PC-9 (cell line): ENCODE results near the gene FTO. TPM values are rescaled to one million over a fixed set of nuclear protein-coding genes. Genes with fewer than 3 reads are reported as not detected.
A peak's percentile ranks its signal among the peaks of the same experiment; 100 is the strongest.

Experiments used
- BruUV-seq: library from RNA; stranded (reverse); fragments of 400-500 nt; replicated peaks from 2 replicates; lab custom pipeline; 2021; lab: Mats Ljungman, UMichigan
- CTCF ChIA-PET: fragments of 300-600 bp; sonication (Branson Sonifier 250); formaldehyde crosslinking; loops from one replicate; lab custom pipeline; 2022; ENCODE audit warnings: antibody characterized with exemption; lab: Charles Lee
- POLR2A ChIA-PET: fragments of 300-600 bp; sonication (Branson Sonifier 250); formaldehyde crosslinking; loops from one replicate; lab custom pipeline; 2022; ENCODE audit warnings: antibody characterized with exemption; ENCODE audit not compliant: unreplicated experiment; lab: Charles Lee
- DNase-seq, 2 experiments: peaks; one replicate each; pipeline versions ENCODE4 v3.0.0 to v3.0.0-alpha.2; 2015 to 2022; ENCODE audit warnings: mixed read lengths in 1 of 2
- H2AFZ ChIP-seq: fragments of 200-600 bp; sonication (generic); 2 replicates; pipeline ENCODE4 v1.8.1; 2017; ENCODE audit warnings: antibody characterized with exemption
- H3F3A ChIP-seq: fragments of 200-600 bp; sonication (generic); 2 replicates; pipeline ENCODE4 v1.8.1; 2017; ENCODE audit warnings: antibody characterized with exemption, mild to moderate bottlenecking, low read depth; ENCODE audit not compliant: insufficient read depth
- H3K27ac ChIP-seq: fragments of 200-600 bp; sonication (generic); 2 replicates; pipeline ENCODE4 v1.6.1; 2016; ENCODE audit warnings: mixed run types
- H3K27me3 ChIP-seq: fragments of 200-600 bp; sonication (generic); 2 replicates; pipeline ENCODE4 v1.6.1; 2016; ENCODE audit warnings: low read depth, mixed run types; ENCODE audit not compliant: insufficient read depth
- H3K36me3 ChIP-seq: fragments of 200-600 bp; sonication (generic); 2 replicates; pipeline ENCODE4 v1.6.1; 2016; ENCODE audit warnings: low read depth, mixed run types
- H3K4me1 ChIP-seq: fragments of 200-600 bp; sonication (generic); replicated peaks from 2 replicates; pipeline ENCODE4 v1.6.1; 2016; ENCODE audit warnings: mixed run types; ENCODE audit not compliant: insufficient read depth
- H3K4me2 ChIP-seq: fragments of 200-600 bp; sonication (generic); 2 replicates; pipeline ENCODE4 v1.6.1; 2017; ENCODE audit warnings: mixed run types
- H3K4me3 ChIP-seq: fragments of 200-600 bp; sonication (generic); 2 replicates; pipeline ENCODE4 v1.6.1; 2016; ENCODE audit warnings: mixed run types
- H3K79me2 ChIP-seq: fragments of 200-600 bp; sonication (generic); 2 replicates; pipeline ENCODE4 v1.6.1; 2017; ENCODE audit warnings: low read depth, mixed run types
- H3K9me2 ChIP-seq: fragments of 200-600 bp; sonication (generic); 2 replicates; pipeline ENCODE4 v1.8.1; 2017; ENCODE audit warnings: mild to moderate bottlenecking; ENCODE audit not compliant: insufficient read depth
- H3K9me3 ChIP-seq: fragments of 200-600 bp; sonication (generic); 2 replicates; pipeline ENCODE4 v1.8.1; 2016; ENCODE audit warnings: low read depth; ENCODE audit not compliant: insufficient read depth
- H4K20me1 ChIP-seq: fragments of 200-600 bp; sonication (generic); 2 replicates; pipeline ENCODE4 v1.8.1; 2017; ENCODE audit not compliant: insufficient read depth
- EZH2 ChIP-seq: fragments of 200-600 bp; sonication (generic); IDR thresholded peaks from 2 replicates; pipeline ENCODE4 v1.8.0; 2017; ENCODE audit warnings: antibody characterized with exemption, low read depth
- intact Hi-C: fragments of 100-400 bp; cut with micrococcal nuclease; formaldehyde crosslinking; loops from one replicate; pipeline ENCODE4 v1.10.0; 2022; ENCODE audit not compliant: unreplicated experiment
- total RNA-seq: library from RNA; stranded (reverse); gene quantifications from 2 replicates; pipeline ENCODE4 v1.2.3, GENCODE V29; 2021
- TF ChIP-seq, protein P1 (sequence below): fragments of 200-600 bp; sonication (generic); conservative IDR thresholded peaks from 2 replicates; pipeline ENCODE4 v1.6.1; 2017; ENCODE audit warnings: mixed run types, antibody characterized with exemption, mild to moderate bottlenecking, moderate library complexity

Gene FTO
- total RNA-seq, 1 experiment from 2014 or later = 58.1 TPM

GRCh38 chr16:53745086-53745485 is 41.1 kb downstream of the FTO start:
- H3K27ac ChIP-seq = peak overlapping the region; percentile 79
- no peaks in the 10 kb centered on the region for H4K20me1 ChIP-seq
- H3K79me2 ChIP-seq = peaks cover 42% of the 10 kb centered on the region
- TF ChIP-seq, protein P1, sequence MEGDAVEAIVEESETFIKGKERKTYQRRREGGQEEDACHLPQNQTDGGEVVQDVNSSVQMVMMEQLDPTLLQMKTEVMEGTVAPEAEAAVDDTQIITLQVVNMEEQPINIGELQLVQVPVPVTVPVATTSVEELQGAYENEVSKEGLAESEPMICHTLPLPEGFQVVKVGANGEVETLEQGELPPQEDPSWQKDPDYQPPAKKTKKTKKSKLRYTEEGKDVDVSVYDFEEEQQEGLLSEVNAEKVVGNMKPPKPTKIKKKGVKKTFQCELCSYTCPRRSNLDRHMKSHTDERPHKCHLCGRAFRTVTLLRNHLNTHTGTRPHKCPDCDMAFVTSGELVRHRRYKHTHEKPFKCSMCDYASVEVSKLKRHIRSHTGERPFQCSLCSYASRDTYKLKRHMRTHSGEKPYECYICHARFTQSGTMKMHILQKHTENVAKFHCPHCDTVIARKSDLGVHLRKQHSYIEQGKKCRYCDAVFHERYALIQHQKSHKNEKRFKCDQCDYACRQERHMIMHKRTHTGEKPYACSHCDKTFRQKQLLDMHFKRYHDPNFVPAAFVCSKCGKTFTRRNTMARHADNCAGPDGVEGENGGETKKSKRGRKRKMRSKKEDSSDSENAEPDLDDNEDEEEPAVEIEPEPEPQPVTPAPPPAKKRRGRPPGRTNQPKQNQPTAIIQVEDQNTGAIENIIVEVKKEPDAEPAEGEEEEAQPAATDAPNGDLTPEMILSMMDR = no peak
- no peak for TF ChIP-seq EZH2
- no TSS peak for BruUV-seq
- peaks cover 60% of the 10 kb centered on the region for H3K4me1 ChIP-seq
- peaks cover 6% of the 10 kb centered on the region; the same call in 1 of the 2 replicates for H3K9me3 ChIP-seq
- DNase-seq = peak in 1 of 2 experiments; percentile 87
- no peaks in the 10 kb centered on the region for H3K9me2 ChIP-seq
- peak overlapping the region; percentile 68 for H3K4me2 ChIP-seq
- ChIA-PET CTCF (no interaction called here), POLR2A (no interaction called here)
- H3F3A ChIP-seq = peaks cover 34% of the 10 kb centered on the region
- peak overlapping the region; percentile 29; the same call in 1 of the 2 replicates for H3K4me3 ChIP-seq
- H3K27me3 ChIP-seq = no peaks in the 10 kb centered on the region
- no peak overlapping the region for H2AFZ ChIP-seq
- intact Hi-C loops = no loop called here
- H3K36me3 ChIP-seq = no peaks in the 10 kb centered on the region

DNA sequence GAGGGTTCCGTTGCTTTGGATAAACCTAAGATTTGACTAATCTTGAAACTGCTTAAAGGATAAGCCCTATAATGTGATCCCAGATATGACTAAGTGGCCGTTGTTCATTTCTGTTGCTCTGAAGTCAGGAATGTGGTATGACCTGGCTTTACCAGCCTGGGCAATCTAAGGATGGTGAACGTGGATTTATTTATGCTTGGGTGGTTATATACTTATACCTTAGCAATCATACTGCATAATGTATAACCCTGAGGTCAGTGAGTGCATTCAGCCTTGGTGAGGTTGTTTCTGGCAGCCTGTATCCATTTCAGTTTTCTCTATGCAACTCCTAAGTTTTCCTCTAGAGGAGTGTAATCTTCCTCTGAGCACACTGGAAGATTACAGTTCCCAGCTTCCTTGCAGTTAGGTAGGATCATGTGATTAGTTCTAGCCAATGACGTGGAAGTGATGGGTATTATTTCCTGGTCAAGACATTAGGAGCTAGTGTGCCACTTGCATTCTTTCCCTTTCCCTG is 41.9 kb downstream of the FTO start:
- H3F3A ChIP-seq = peaks cover 34% of the 10 kb centered on the region
- H3K9me3 ChIP-seq = peaks cover 6% of the 10 kb centered on the region; the same call in 1 of the 2 replicates
- no peaks in the 10 kb centered on the region for H3K9me2 ChIP-seq
- POLR2A ChIA-PET = interaction anchor here (0.6 kb wide), 1 partner anchor 22 kb away, joined by 7 read pairs; no protein-coding TSS in a partner anchor
- H4K20me1 ChIP-seq = no peaks in the 10 kb centered on the region
- BruUV-seq = no TSS peak
- H3K27me3 ChIP-seq = no peaks in the 10 kb centered on the region
- peaks cover 60% of the 10 kb centered on the region for H3K4me1 ChIP-seq
- H3K27ac ChIP-seq = peak overlapping the region; percentile 79
- TF ChIP-seq, protein P1 = peak; percentile 25; the same call in 1 of the 2 replicates
- TF ChIP-seq EZH2 = no peak
- peaks cover 42% of the 10 kb centered on the region for H3K79me2 ChIP-seq
- no peak overlapping the region for H2AFZ ChIP-seq
- H3K4me2 ChIP-seq = peak overlapping the region; percentile 68
- intact Hi-C loops = no loop called here
- H3K36me3 ChIP-seq = no peaks in the 10 kb centered on the region
- CTCF ChIA-PET = no interaction called here
- DNase-seq = peak; percentile 39 to 95
- H3K4me3 ChIP-seq = peak overlapping the region; percentile 31; the same call in 1 of the 2 replicates

DNA sequence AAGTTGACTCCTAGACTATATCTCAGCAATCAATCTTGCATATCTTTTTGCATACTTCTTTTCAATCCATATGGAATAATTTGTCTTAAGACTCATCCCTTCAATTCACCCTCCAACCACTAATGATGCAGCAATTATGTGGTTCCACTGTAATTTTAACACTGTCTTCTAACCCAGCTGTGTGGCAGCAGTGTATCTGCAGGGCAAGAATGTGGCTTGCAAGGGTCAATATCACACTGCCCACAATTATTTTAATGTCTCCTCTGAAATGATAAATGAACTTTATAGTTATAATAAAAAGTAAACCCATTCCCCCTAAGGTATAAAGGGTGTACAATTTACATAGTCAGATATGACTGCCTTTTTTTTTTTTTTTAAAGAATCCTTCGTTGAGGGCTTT is 48.6 kb downstream of the FTO start:
- ChIA-PET POLR2A (no interaction called here), CTCF (no interaction called here)
- no peaks in the 10 kb centered on the region for H4K20me1 ChIP-seq
- TF ChIP-seq, protein P1 = no peak
- TF ChIP-seq EZH2 = no peak
- no peak overlapping the region for H2AFZ ChIP-seq
- no TSS peak for BruUV-seq
- DNase-seq = no peak
- H3K4me1 ChIP-seq = no peaks in the 10 kb centered on the region
- no peaks in the 10 kb centered on the region; the same call in 1 of the 2 replicates for H3F3A ChIP-seq
- H3K9me2 ChIP-seq = no peaks in the 10 kb centered on the region
- H3K27ac ChIP-seq = no peak overlapping the region
- intact Hi-C loops = no loop called here
- no peak overlapping the region for H3K4me3 ChIP-seq
- H3K79me2 ChIP-seq = peaks cover 10% of the 10 kb centered on the region
- H3K4me2 ChIP-seq = no peak overlapping the region
- no peaks in the 10 kb centered on the region for H3K9me3 ChIP-seq
- no peaks in the 10 kb centered on the region for H3K27me3 ChIP-seq
- H3K36me3 ChIP-seq = no peaks in the 10 kb centered on the region
